Natural killer cell (primary cell): ENCODE data around the gene OXSM. TPM values are rescaled to one million over a fixed set of nuclear protein-coding genes. Genes with fewer than 3 reads are reported as not detected.
A peak's percentile ranks its signal among the peaks of the same experiment; 100 is the strongest.

Experiments used
- ATAC-seq, 3 donors: fragments of 150-1000 bp in 2 of 3; fragments of 200-7000 bp in 1 of 3; cut with Tn5 transposase; 1 replicate in 1 of 3; 2 replicates in 2 of 3; pipeline ENCODE4 v1.10.0; 2021; ENCODE audit warnings: mild to moderate bottlenecking in 2 of 3, moderate library complexity in 2 of 3
- DNase-seq, 2 donors: peaks; one replicate each; pipeline versions ENCODE4 v3.0.0 to v3.0.0-alpha.2; 2013 to 2021; ENCODE audit warnings: mixed read lengths in 1 of 2
- H3K27ac ChIP-seq: one replicate; pipeline ENCODE4 v1.5.1; 2013; ENCODE audit warnings: mild to moderate bottlenecking, low read length
- H3K27me3 ChIP-seq: one replicate; pipeline ENCODE4 v1.6.1; 2013; ENCODE audit warnings: low read length; ENCODE audit not compliant: control insufficient read depth, insufficient read depth
- H3K36me3 ChIP-seq: one replicate; pipeline ENCODE4 v1.6.1; 2013; ENCODE audit warnings: low read length; ENCODE audit not compliant: control insufficient read depth, insufficient read depth
- H3K4me1 ChIP-seq: one replicate; pipeline ENCODE4 v1.6.1; 2013; ENCODE audit warnings: low read length; ENCODE audit not compliant: control insufficient read depth, insufficient read depth
- H3K4me3 ChIP-seq: one replicate; pipeline ENCODE4 v1.5.1; 2013; ENCODE audit warnings: low read length
- H3K9me3 ChIP-seq: one replicate; pipeline ENCODE4 v1.6.1; 2013; ENCODE audit warnings: low read length; ENCODE audit not compliant: control insufficient read depth, insufficient read depth
- H3K27ac Mint-ChIP-seq, 2 donors: one replicate each; pipeline ENCODE4 v1.8.0; 2022; ENCODE audit warnings: mild to moderate bottlenecking in 2 of 2, mixed read lengths in 2 of 2, moderate library complexity in 1 of 2
- H3K27me3 Mint-ChIP-seq, 2 donors: one replicate each; pipeline ENCODE4 v1.8.0; 2022; ENCODE audit warnings: low read depth in 2 of 2, mixed read lengths in 2 of 2
- H3K36me3 Mint-ChIP-seq: one replicate; pipeline ENCODE4 v1.8.0; 2022; ENCODE audit warnings: mixed read lengths
- H3K4me1 Mint-ChIP-seq, 2 donors: one replicate each; pipeline ENCODE4 v1.8.0; 2022; ENCODE audit warnings: mixed read lengths in 2 of 2
- H3K4me3 Mint-ChIP-seq: one replicate; pipeline ENCODE4 v1.8.0; 2022; ENCODE audit warnings: mild to moderate bottlenecking, moderate library complexity, mixed read lengths
- H3K9me3 Mint-ChIP-seq, 2 donors: one replicate each; pipeline ENCODE4 v1.8.0; 2022; ENCODE audit warnings: mixed read lengths in 2 of 2
- CTCF ChIP-seq: fragments of 200-600 bp; IDR thresholded peaks from one replicate; pipeline ENCODE4 v1.8.0; 2022; ENCODE audit warnings: antibody characterized with exemption
- WGBS: methylation state at CpG from one replicate; pipeline ENCODE4 v1.1.7; 2013; ENCODE audit warnings: missing lambda C conversion rate; ENCODE audit not compliant: insufficient coverage; 5-methylcytosine and 5-hydroxymethylcytosine counted together
- intact Hi-C: fragments of 100-400 bp; cut with micrococcal nuclease; formaldehyde crosslinking; loops from one replicate; pipeline ENCODE4 v1.14.2; 2022
- total RNA-seq, 4 donors: library from RNA; stranded (reverse); fragments of 120-200 nt in 1 of 4; gene quantifications; one replicate each; pipeline versions ENCODE4 v1.2.3 to v1.2.4, GENCODE V29; 2013 to 2022

Gene OXSM
- total RNA-seq, 3 donors from 2014 or later (not counting 1 experiment from before 2014, with no cell fraction given): 7.3 to 12.2 (median 8.6) TPM

- peaks cover 7% of the 10 kb centered on the region for H3K36me3 Mint-ChIP-seq
- peaks cover 33 to 41% of the 10 kb centered on the region in 2 donors for H3K4me1 Mint-ChIP-seq
- H3K9me3 ChIP-seq: no peaks in the 10 kb centered on the region
- peak overlapping the region in 1 of 2 donors; percentile 5 for H3K27ac Mint-ChIP-seq
- H3K27me3 Mint-ChIP-seq: no peaks in the 10 kb centered on the region
- TF ChIP-seq CTCF: no peak
- peaks cover 17% of the 10 kb centered on the region for H3K36me3 ChIP-seq
- intact Hi-C loops: no loop called here
- H3K27me3 ChIP-seq: no peaks in the 10 kb centered on the region
- no peak for ATAC-seq
- H3K4me3 Mint-ChIP-seq: no peak overlapping the region
- H3K4me1 ChIP-seq: no peaks in the 10 kb centered on the region
- no peak for DNase-seq
- peak overlapping the region; percentile 35 for H3K27ac ChIP-seq
- no peaks in the 10 kb centered on the region for H3K9me3 Mint-ChIP-seq
- no peak overlapping the region for H3K4me3 ChIP-seq
- WGBS: 75% methylated on average over 6 of the region's 6 CpGs
These were observed 21.0 kb upstream of the OXSM start for GRCh38 chr3:25768851-25769250.

GRCh38 chr3:25775936-25776335 lies 14.0 kb upstream of the OXSM start:
- Histone ChIP-seq H3K27me3 (no peaks in the 10 kb centered on the region), H3K36me3 (peaks cover 47% of the 10 kb centered on the region), H3K4me3 (no peak overlapping the region), H3K9me3 (no peaks in the 10 kb centered on the region), H3K27ac (no peak overlapping the region), H3K4me1 (peaks cover 5% of the 10 kb centered on the region)
- Mint-ChIP-seq H3K4me3 (no peak overlapping the region), H3K27ac (no peak overlapping the region), H3K4me1 (peaks cover 51 to 54% of the 10 kb centered on the region in 2 donors), H3K27me3 (no peaks in the 10 kb centered on the region), H3K36me3 (peaks cover 41% of the 10 kb centered on the region), H3K9me3 (no peaks in the 10 kb centered on the region)
- no peak for DNase-seq
- no peak for ATAC-seq
- TF ChIP-seq CTCF: no peak
- WGBS: 85% methylated on average over 1 of the region's 2 CpGs
- intact Hi-C loops: no loop called here

- no peaks in the 10 kb centered on the region for H3K9me3 Mint-ChIP-seq
These were observed 9.3 kb upstream of the OXSM start for GRCh38 chr3:25780618-25781017.

More at GRCh38 chr3:25780618-25781017, 9.3 kb upstream of the OXSM start:
- Histone ChIP-seq H3K9me3 (no peaks in the 10 kb centered on the region), H3K36me3 (peaks cover 23% of the 10 kb centered on the region), H3K4me1 (peaks cover 19% of the 10 kb centered on the region), H3K27me3 (no peaks in the 10 kb centered on the region), H3K27ac (no peak overlapping the region), H3K4me3 (no peak overlapping the region)
- ATAC-seq (no peak), DNase-seq (no peak)
- Mint-ChIP-seq H3K4me1 (peaks cover 44 to 45% of the 10 kb centered on the region in 2 donors), H3K27me3 (no peaks in the 10 kb centered on the region), H3K36me3 (peaks cover 19% of the 10 kb centered on the region), H3K27ac (peak overlapping the region; percentile 16 to 40), H3K4me3 (peak overlapping the region; percentile 11)
- 87% methylated on average over 4 of the region's 6 CpGs for WGBS
- TF ChIP-seq CTCF: no peak
- intact Hi-C loops: loop anchor here (5.0 kb wide), 1 partner anchor 77 kb away; no protein-coding TSS in a partner anchor
